Neural progenitor cell (in vitro differentiated cells): ENCODE measurements around the gene MKRN2OS. TPM values are rescaled to one million over a fixed set of nuclear protein-coding genes. Genes with fewer than 3 reads are reported as not detected.

Experiments used
- DNase-seq: peaks from one replicate; pipeline ENCODE4 v3.0.0-alpha.2; 2016; ENCODE audit warnings: low spot score
- H2AFZ ChIP-seq: fragments of 200-600 bp; sonication (generic); replicated peaks from 2 replicates; pipeline ENCODE4 v1.6.1; 2016; ENCODE audit warnings: antibody characterized with exemption
- H3F3A ChIP-seq: fragments of 200-600 bp; sonication (generic); 2 replicates; pipeline ENCODE4 v1.6.1; 2016; ENCODE audit warnings: antibody characterized with exemption, low read depth
- H3K27ac ChIP-seq: fragments of 200-600 bp; sonication (generic); 2 replicates; pipeline ENCODE4 v1.5.1; 2016; ENCODE audit warnings: mild to moderate bottlenecking
- H3K27me3 ChIP-seq: fragments of 200-600 bp; sonication (generic); 2 replicates; pipeline ENCODE4 v1.6.1; 2016; ENCODE audit warnings: mild to moderate bottlenecking, moderate library complexity
- H3K36me3 ChIP-seq: fragments of 200-600 bp; sonication (generic); 2 replicates; pipeline ENCODE4 v1.5.1; 2016
- H3K4me1 ChIP-seq: fragments of 200-600 bp; sonication (generic); 2 replicates; pipeline ENCODE4 v1.6.1; 2016; ENCODE audit warnings: mixed run types
- H3K4me2 ChIP-seq: fragments of 200-600 bp; sonication (generic); 2 replicates; pipeline ENCODE4 v1.6.1; 2016
- H3K4me3 ChIP-seq: fragments of 200-600 bp; sonication (generic); 2 replicates; pipeline ENCODE4 v1.5.1; 2016
- H3K79me2 ChIP-seq: fragments of 200-600 bp; sonication (generic); 2 replicates; pipeline ENCODE4 v1.6.1; 2016; ENCODE audit warnings: low read depth
- H3K9ac ChIP-seq: fragments of 200-600 bp; sonication (generic); 2 replicates; pipeline ENCODE4 v1.6.1; 2016
- H3K9me3 ChIP-seq: fragments of 200-600 bp; sonication (generic); 2 replicates; pipeline ENCODE4 v1.5.1; 2016; ENCODE audit warnings: low read depth
- H4K20me1 ChIP-seq: fragments of 200-600 bp; sonication (generic); 2 replicates; pipeline ENCODE4 v1.6.1; 2016; ENCODE audit warnings: low read depth
- H3K27ac Mint-ChIP-seq: 3 replicates; pipeline ENCODE4 v1.8.0; 2021; ENCODE audit warnings: mixed read lengths
- H3K27me3 Mint-ChIP-seq: 2 replicates; pipeline ENCODE4 v1.8.0; 2022; ENCODE audit warnings: low read depth, mild to moderate bottlenecking, inconsistent platforms, moderate library complexity, mixed read lengths; ENCODE audit not compliant: insufficient read depth
- H3K36me3 Mint-ChIP-seq: 3 replicates; pipeline ENCODE4 v1.8.0; 2021; ENCODE audit warnings: mixed read lengths
- H3K4me1 Mint-ChIP-seq: 3 replicates; pipeline ENCODE4 v1.8.0; 2021; ENCODE audit warnings: mixed read lengths
- H3K4me3 Mint-ChIP-seq: 3 replicates; pipeline ENCODE4 v1.8.0; 2021; ENCODE audit warnings: mild to moderate bottlenecking, moderate library complexity, mixed read lengths
- H3K9me3 Mint-ChIP-seq: 3 replicates; pipeline ENCODE4 v1.8.0; 2020; ENCODE audit warnings: mixed read lengths
- EZH2 ChIP-seq: fragments of 200-600 bp; sonication (generic); IDR thresholded peaks from 2 replicates; pipeline ENCODE4 v1.6.1; 2017; ENCODE audit warnings: antibody characterized with exemption, mild to moderate bottlenecking, moderate library complexity
- EZH2phosphoT487 ChIP-seq: fragments of 200-600 bp; sonication (generic); IDR thresholded peaks from 2 replicates; pipeline ENCODE4 v1.6.1; 2017; ENCODE audit warnings: antibody characterized with exemption
- total RNA-seq: library from RNA; depleted of rRNA; stranded (reverse); fragments of >200 nt; gene quantifications from 2 replicates; pipeline ENCODE4 v1.2.3, GENCODE V29; 2015; ENCODE audit warnings: low replicate concordance
- TF ChIP-seq, protein P1 (sequence below): fragments of 200-600 bp; sonication (generic); IDR thresholded peaks from 2 replicates; pipeline ENCODE4 v1.5.1; 2017; ENCODE audit warnings: antibody characterized with exemption, mild to moderate bottlenecking

The MKRN2OS gene
- total RNA-seq, 1 donor from 2014 or later = not detected

DNA sequence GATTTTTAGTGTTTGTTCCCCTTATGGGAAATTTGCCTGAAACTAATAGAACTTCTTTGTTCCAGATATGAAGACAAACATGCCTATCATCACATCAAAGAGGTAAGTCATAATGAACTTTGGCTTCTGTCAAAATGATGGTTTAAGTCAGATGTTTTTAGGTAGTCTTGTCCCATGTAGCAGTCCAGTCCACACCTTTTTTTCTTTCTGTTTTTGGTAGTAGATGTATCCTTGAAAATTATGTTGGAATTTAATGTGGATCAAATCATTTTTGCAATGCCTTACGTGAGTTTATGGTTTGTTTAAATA, 48.9 kb downstream of the MKRN2OS start:
- Histone ChIP-seq H3K27ac (no peak overlapping the region), H3K27me3 (no peaks in the 10 kb centered on the region), H3K4me3 (no peak overlapping the region), H3K36me3 (no peaks in the 10 kb centered on the region), H2AFZ (no peak overlapping the region), H4K20me1 (peaks cover 7% of the 10 kb centered on the region), H3F3A (no peaks in the 10 kb centered on the region), H3K79me2 (no peaks in the 10 kb centered on the region), H3K4me1 (no peaks in the 10 kb centered on the region), H3K9ac (no peak overlapping the region), H3K4me2 (no peak overlapping the region), H3K9me3 (no peaks in the 10 kb centered on the region)
- H3K27me3 Mint-ChIP-seq = no peaks in the 10 kb centered on the region
- TF ChIP-seq EZH2 (no peak), EZH2phosphoT487 (no peak)
- TF ChIP-seq, protein P1, sequence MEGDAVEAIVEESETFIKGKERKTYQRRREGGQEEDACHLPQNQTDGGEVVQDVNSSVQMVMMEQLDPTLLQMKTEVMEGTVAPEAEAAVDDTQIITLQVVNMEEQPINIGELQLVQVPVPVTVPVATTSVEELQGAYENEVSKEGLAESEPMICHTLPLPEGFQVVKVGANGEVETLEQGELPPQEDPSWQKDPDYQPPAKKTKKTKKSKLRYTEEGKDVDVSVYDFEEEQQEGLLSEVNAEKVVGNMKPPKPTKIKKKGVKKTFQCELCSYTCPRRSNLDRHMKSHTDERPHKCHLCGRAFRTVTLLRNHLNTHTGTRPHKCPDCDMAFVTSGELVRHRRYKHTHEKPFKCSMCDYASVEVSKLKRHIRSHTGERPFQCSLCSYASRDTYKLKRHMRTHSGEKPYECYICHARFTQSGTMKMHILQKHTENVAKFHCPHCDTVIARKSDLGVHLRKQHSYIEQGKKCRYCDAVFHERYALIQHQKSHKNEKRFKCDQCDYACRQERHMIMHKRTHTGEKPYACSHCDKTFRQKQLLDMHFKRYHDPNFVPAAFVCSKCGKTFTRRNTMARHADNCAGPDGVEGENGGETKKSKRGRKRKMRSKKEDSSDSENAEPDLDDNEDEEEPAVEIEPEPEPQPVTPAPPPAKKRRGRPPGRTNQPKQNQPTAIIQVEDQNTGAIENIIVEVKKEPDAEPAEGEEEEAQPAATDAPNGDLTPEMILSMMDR = no peak
- H3K4me3 Mint-ChIP-seq = no peak overlapping the region
- no peak for DNase-seq
- H3K9me3 Mint-ChIP-seq = no peaks in the 10 kb centered on the region
- H3K27ac Mint-ChIP-seq = no peak overlapping the region
- H3K36me3 Mint-ChIP-seq = peaks cover 28% of the 10 kb centered on the region
- H3K4me1 Mint-ChIP-seq = no peaks in the 10 kb centered on the region

DNA sequence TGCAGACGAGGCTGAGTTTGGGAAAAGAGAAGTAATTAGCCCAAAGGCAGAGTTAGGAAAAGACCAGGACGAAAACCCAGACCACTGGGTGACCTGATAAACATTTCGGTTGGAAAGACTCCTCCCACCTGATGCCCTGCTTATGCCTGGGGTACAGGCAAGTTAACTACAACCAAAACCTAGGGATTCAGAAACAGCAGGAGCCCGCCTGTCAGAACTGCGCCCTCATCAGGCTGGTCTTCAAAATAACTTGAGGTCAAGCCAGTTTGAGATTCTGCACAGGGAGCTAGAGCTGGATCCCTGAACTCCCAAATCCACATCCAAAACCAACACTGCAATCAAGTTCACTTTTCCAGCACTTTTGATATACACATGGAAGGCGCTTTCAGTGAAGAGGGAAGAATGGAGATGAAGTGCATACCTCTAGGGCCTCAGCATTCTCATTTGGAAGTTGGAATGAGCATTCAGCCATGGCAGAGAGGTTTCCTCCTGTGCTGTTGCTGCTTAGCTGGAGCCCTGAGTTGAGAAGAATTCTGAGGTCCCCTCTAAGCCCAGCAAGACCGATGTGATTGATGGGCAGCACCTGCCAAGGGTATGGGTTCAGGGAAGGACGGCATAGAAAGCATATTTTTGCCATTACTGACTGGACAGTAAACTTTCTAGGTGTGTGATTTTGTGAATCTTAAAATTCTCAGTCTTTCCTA, 49.4 kb downstream of the MKRN2OS start:
- Histone ChIP-seq H4K20me1 (peaks cover 7% of the 10 kb centered on the region), H3F3A (no peaks in the 10 kb centered on the region), H3K36me3 (no peaks in the 10 kb centered on the region), H3K27me3 (no peaks in the 10 kb centered on the region), H3K9ac (no peak overlapping the region), H3K4me2 (no peak overlapping the region), H3K79me2 (no peaks in the 10 kb centered on the region), H3K4me3 (no peak overlapping the region), H3K27ac (no peak overlapping the region), H3K4me1 (no peaks in the 10 kb centered on the region), H3K9me3 (no peaks in the 10 kb centered on the region), H2AFZ (no peak overlapping the region)
- Mint-ChIP-seq H3K4me3 (no peak overlapping the region), H3K9me3 (no peaks in the 10 kb centered on the region), H3K27me3 (no peaks in the 10 kb centered on the region), H3K36me3 (peaks cover 29% of the 10 kb centered on the region), H3K27ac (no peak overlapping the region), H3K4me1 (no peaks in the 10 kb centered on the region)
- DNase-seq = peak; percentile 31
- TF ChIP-seq, protein P1 = peak; percentile 47
- TF ChIP-seq EZH2 (no peak), EZH2phosphoT487 (no peak)

DNA sequence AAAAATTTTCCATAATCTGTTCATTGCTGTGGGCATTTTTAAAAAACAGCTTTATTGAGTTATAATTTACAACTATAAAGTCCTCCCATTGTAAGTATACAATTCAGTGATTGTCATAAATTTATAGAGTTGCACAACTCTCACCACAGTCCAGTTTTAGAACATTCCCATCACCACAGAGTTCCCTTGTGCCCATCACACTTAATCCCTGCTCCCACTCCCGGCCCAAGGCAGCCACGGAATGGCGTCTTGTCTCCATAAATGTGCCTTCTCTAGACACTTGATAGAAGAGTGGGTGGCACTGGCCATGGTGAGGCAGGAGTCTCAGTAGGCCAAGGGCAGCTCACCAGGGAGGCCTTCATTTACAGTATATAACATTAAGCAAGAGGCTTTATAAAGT, 54.8 kb downstream of the MKRN2OS start:
- no peaks in the 10 kb centered on the region for H3K36me3 ChIP-seq
- peaks cover 9% of the 10 kb centered on the region for H3K4me1 Mint-ChIP-seq
- peaks cover 41% of the 10 kb centered on the region for H3K79me2 ChIP-seq
- no peak overlapping the region for H3K27ac ChIP-seq
- no peaks in the 10 kb centered on the region for H3K9me3 ChIP-seq
- no peak overlapping the region for H3K27ac Mint-ChIP-seq
- H3K4me1 ChIP-seq = peaks cover 2% of the 10 kb centered on the region
- peaks cover 3% of the 10 kb centered on the region for H4K20me1 ChIP-seq
- H3K4me3 ChIP-seq = no peak overlapping the region
- TF ChIP-seq EZH2phosphoT487 (no peak), EZH2 (no peak)
- TF ChIP-seq, protein P1 = no peak
- H3K4me2 ChIP-seq = no peak overlapping the region
- H3K9ac ChIP-seq = no peak overlapping the region
- H3K36me3 Mint-ChIP-seq = peaks cover 19% of the 10 kb centered on the region
- no peak overlapping the region for H2AFZ ChIP-seq
- no peak for DNase-seq
- H3K4me3 Mint-ChIP-seq = no peak overlapping the region
- no peaks in the 10 kb centered on the region for H3K27me3 ChIP-seq
- no peaks in the 10 kb centered on the region for H3K9me3 Mint-ChIP-seq
- H3K27me3 Mint-ChIP-seq = no peaks in the 10 kb centered on the region
- no peaks in the 10 kb centered on the region for H3F3A ChIP-seq
